Epithelial cell of prostate (primary cell): Measurements from ENCODE around the gene NAV3.

ENCODE experiments used
- DNase-seq: peaks from one replicate; pipeline ENCODE4 v3.0.0-alpha.2; 2011; ENCODE audit warnings: low read depth, low spot score
- H3K27ac ChIP-seq: fragments of 450-650 bp; 2 replicates; pipeline ENCODE4 v1.5.1; 2017; ENCODE audit warnings: mild to moderate bottlenecking

The NAV3 gene

GRCh38 chr12:77830583-77831351 is at the start of gene NAV3:
Gene NAV3, plus strand, starts transcription at chr12:77830894. Its CDS starts 568 bp downstream, at chr12:77831462.
- no peak for DNase-seq
- H3K27ac ChIP-seq: no peak within 1 kb of the TSS

GRCh38 chr12:77782034-77782433 is 48.7 kb upstream of the NAV3 start:
- no peak for DNase-seq

GRCh38 chr12:77782766-77783165 is 47.9 kb upstream of the NAV3 start:
- no peak for DNase-seq
- H3K27ac ChIP-seq: no peak overlapping the region

More at GRCh38 chr12:77782034-77782433, 48.7 kb upstream of the NAV3 start:
- no peak overlapping the region for H3K27ac ChIP-seq

- no peak for DNase-seq
Observed at GRCh38 chr12:77785211-77785610, 45.5 kb upstream of the NAV3 start.

GRCh38 chr12:77786675-77787074 is 44.0 kb upstream of the NAV3 start:
- H3K27ac ChIP-seq: no peak overlapping the region
- no peak for DNase-seq

More at GRCh38 chr12:77785211-77785610, 45.5 kb upstream of the NAV3 start:
- no peak overlapping the region for H3K27ac ChIP-seq

GRCh38 chr12:77788231-77789168 is 42.2 kb upstream of the NAV3 start:
- H3K27ac ChIP-seq: no peak overlapping the region
- DNase-seq: no peak

- no peak for DNase-seq
- no peak overlapping the region for H3K27ac ChIP-seq
Observed at GRCh38 chr12:77795699-77796098, 35.0 kb upstream of the NAV3 start.

GRCh38 chr12:77796775-77797174 is 33.9 kb upstream of the NAV3 start:
- no peak overlapping the region for H3K27ac ChIP-seq
- no peak for DNase-seq

GRCh38 chr12:77800501-77800900 is 30.2 kb upstream of the NAV3 start:
- no peak for DNase-seq
- no peak overlapping the region for H3K27ac ChIP-seq

- DNase-seq: no peak
- no peak overlapping the region for H3K27ac ChIP-seq
Observed at GRCh38 chr12:77808534-77808933, 22.2 kb upstream of the NAV3 start.

GRCh38 chr12:77813558-77813957 is 17.1 kb upstream of the NAV3 start:
- H3K27ac ChIP-seq: no peak overlapping the region
- no peak for DNase-seq

GRCh38 chr12:77814386-77814785 is 16.3 kb upstream of the NAV3 start:
- DNase-seq: no peak
- H3K27ac ChIP-seq: no peak overlapping the region

GRCh38 chr12:77816196-77816595 is 14.5 kb upstream of the NAV3 start:
- H3K27ac ChIP-seq: no peak overlapping the region
- DNase-seq: no peak

- H3K27ac ChIP-seq: no peak overlapping the region
- no peak for DNase-seq
Observed at GRCh38 chr12:77817276-77817675, 13.4 kb upstream of the NAV3 start.

GRCh38 chr12:77818351-77818750 is 12.3 kb upstream of the NAV3 start:
- DNase-seq: no peak
- no peak overlapping the region for H3K27ac ChIP-seq

GRCh38 chr12:77821699-77822203 is 8.9 kb upstream of the NAV3 start:
- H3K27ac ChIP-seq: no peak overlapping the region
- DNase-seq: no peak

- H3K27ac ChIP-seq: no peak overlapping the region
- no peak for DNase-seq
Observed at GRCh38 chr12:77833329-77833728, 2.6 kb downstream of the NAV3 start.

- no peak overlapping the region for H3K27ac ChIP-seq
- DNase-seq: no peak
Observed at GRCh38 chr12:77834618-77835017, 3.9 kb downstream of the NAV3 start.

- no peak for DNase-seq
- no peak overlapping the region for H3K27ac ChIP-seq
Observed at GRCh38 chr12:77835969-77836368, 5.3 kb downstream of the NAV3 start.

- no peak for DNase-seq
- no peak overlapping the region for H3K27ac ChIP-seq
Observed at GRCh38 chr12:77837876-77838291, 7.2 kb downstream of the NAV3 start.

- no peak for DNase-seq
- no peak overlapping the region for H3K27ac ChIP-seq
Observed at GRCh38 chr12:77841521-77841920, 10.8 kb downstream of the NAV3 start.
